ENCODE results near the gene CERT1. TPM values are rescaled to one million over a fixed set of nuclear protein-coding genes. Genes with fewer than 3 reads are reported as not detected.

Gene CERT1
- total and polyA plus RNA-seq, 2 donors (not counting 3 experiments of a cell fraction or from before 2014, with no cell fraction given), result 8.0 to 21.3 TPM

GRCh38 chr5:75536147-75536546 lies 24.7 kb upstream of the CERT1 start:
- no peak overlapping the region for H3K4me3 ChIP-seq (replicated peaks in 1 of 3; ENCODE audit: insufficient read depth in 1 of 3, low read depth in 1 of 3, low read length in 3 of 3)
- H3K9me3 ChIP-seq (replicated peaks; ENCODE audit: control insufficient read depth, insufficient read depth, low read length), result no peaks in the 10 kb centered on the region
- H3K9ac ChIP-seq (replicated peaks; ENCODE audit: extremely low read depth, insufficient read depth, low read length), result no peak overlapping the region
- no peak overlapping the region for H3K27ac ChIP-seq (ENCODE audit: insufficient read depth, low read depth, low read length)
- FAIRE-seq, result no peak
- CTCF ChIA-PET, result interaction anchor here (0.6 to 1.2 kb wide), 2 partner anchors 10 to 30 kb away, joined by 3 to 4 read pairs; no protein-coding TSS in a partner anchor
- DNase-seq (ENCODE audit: low read depth, low spot score), result no peak
- no peaks in the 10 kb centered on the region for H3K36me3 ChIP-seq (ENCODE audit: control insufficient read depth in 2 of 2, extremely low read depth in 1 of 2, insufficient read depth in 2 of 2, low read length in 2 of 2)
- intact Hi-C loops (cut with micrococcal nuclease), result no loop called here
- no peaks in the 10 kb centered on the region for H3K4me1 ChIP-seq (ENCODE audit: control insufficient read depth, extremely low read depth, insufficient read depth, low read length)
- peaks cover 56% of the 10 kb centered on the region for H3K79me2 ChIP-seq (ENCODE audit: control insufficient read depth, insufficient read depth, low read length)
- no peak overlapping the region for H3K4me2 ChIP-seq (ENCODE audit: insufficient read depth, low read length)
- TF ChIP-seq, protein P1, sequence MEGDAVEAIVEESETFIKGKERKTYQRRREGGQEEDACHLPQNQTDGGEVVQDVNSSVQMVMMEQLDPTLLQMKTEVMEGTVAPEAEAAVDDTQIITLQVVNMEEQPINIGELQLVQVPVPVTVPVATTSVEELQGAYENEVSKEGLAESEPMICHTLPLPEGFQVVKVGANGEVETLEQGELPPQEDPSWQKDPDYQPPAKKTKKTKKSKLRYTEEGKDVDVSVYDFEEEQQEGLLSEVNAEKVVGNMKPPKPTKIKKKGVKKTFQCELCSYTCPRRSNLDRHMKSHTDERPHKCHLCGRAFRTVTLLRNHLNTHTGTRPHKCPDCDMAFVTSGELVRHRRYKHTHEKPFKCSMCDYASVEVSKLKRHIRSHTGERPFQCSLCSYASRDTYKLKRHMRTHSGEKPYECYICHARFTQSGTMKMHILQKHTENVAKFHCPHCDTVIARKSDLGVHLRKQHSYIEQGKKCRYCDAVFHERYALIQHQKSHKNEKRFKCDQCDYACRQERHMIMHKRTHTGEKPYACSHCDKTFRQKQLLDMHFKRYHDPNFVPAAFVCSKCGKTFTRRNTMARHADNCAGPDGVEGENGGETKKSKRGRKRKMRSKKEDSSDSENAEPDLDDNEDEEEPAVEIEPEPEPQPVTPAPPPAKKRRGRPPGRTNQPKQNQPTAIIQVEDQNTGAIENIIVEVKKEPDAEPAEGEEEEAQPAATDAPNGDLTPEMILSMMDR (IDR thresholded peaks at IDR 0.05; ENCODE audit: extremely low read depth in 1 of 2, insufficient read depth in 1 of 2, low read depth in 1 of 2, low read length in 2 of 2), result no peak
- TF ChIP-seq EZH2 (IDR thresholded peaks at IDR 0.05; ENCODE audit: borderline replicate concordance, low read depth, low read length, severe bottlenecking) (no peak), GATA2 (IDR thresholded peaks at IDR 0.05; ENCODE audit: insufficient read depth, insufficient read length, low read depth, low read length) (no peak), MAX (IDR thresholded peaks at IDR 0.05; ENCODE audit: insufficient read depth, insufficient read length) (no peak), POLR2AphosphoS5 (IDR thresholded peaks at IDR 0.05; ENCODE audit: insufficient read depth, low read depth, low read length) (no peak), POLR2A (IDR thresholded peaks at IDR 0.05; ENCODE audit: low read depth, low read length) (no peak), FOS (IDR thresholded peaks at IDR 0.05; ENCODE audit: borderline replicate concordance, insufficient read depth, low read length) (no peak), MYC (IDR thresholded peaks at IDR 0.05; ENCODE audit: low read depth, low read length) (no peak), JUN (IDR thresholded peaks at IDR 0.05; ENCODE audit: borderline replicate concordance, insufficient read depth, insufficient read length, low read depth) (no peak)
- POLR2A ChIA-PET, result no interaction called here
- H4K20me1 ChIP-seq (replicated peaks; ENCODE audit: control insufficient read depth, extremely low read depth, insufficient read depth, low read length), result no peaks in the 10 kb centered on the region
- BruUV-seq (replicated peaks), result no TSS peak
- H3K27me3 ChIP-seq (ENCODE audit: control insufficient read depth in 2 of 2, insufficient read depth in 2 of 2, low read length in 2 of 2), result no peaks in the 10 kb centered on the region
- no peak overlapping the region for H2AFZ ChIP-seq (ENCODE audit: low read depth, low read length)
- no peaks in the 10 kb centered on the region for H3K9me1 ChIP-seq (replicated peaks; ENCODE audit: control insufficient read depth, extremely low read depth, insufficient read depth, low read length)
- dilution Hi-C loops (cut with MboI; ENCODE audit: extremely low pct_ligation_motif_present, low sequenced_read_pairs), result no loop called here

All from endothelial cell of umbilical vein (primary cell).